ENCODE results near the gene PRAMEF13.
"Not testable (repeated sequence)": the region's sequence is repeated elsewhere in the genome, so short reads cannot be mapped to it uniquely, and the experiment has no call there.

PRAMEF13 gene

GRCh38 chr1:13165531-13165930, 35.7 kb downstream of the PRAMEF13 start, which contains the start of gene HNRNPCL4:
TSS of gene HNRNPCL4 (minus strand) at chr1:13165631. CDS start at chr1:13165467, 164 bp downstream.
- DNase-seq = not testable (repeated sequence)

- not testable (repeated sequence) for DNase-seq
Measured at GRCh38 chr1:13155909-13156308, 45.3 kb downstream of the PRAMEF13 start, which contains the start of gene PRAMEF26. TSS of gene PRAMEF26 (minus strand) at chr1:13156009. CDS start at chr1:13153095, 2,914 bp downstream.
